GM18858 (cell line): Measurements from ENCODE around the gene SPG7.

ENCODE experiments used
- ATAC-seq: cut with Tn5 transposase; IDR thresholded peaks from one replicate; pipeline ENCODE4 v1.9.1; 2021; ENCODE audit not compliant: unreplicated experiment

Gene SPG7

GRCh38 chr16:89511374-89511773 is 3.2 kb downstream of the SPG7 start:
- no peak for ATAC-seq

DNA sequence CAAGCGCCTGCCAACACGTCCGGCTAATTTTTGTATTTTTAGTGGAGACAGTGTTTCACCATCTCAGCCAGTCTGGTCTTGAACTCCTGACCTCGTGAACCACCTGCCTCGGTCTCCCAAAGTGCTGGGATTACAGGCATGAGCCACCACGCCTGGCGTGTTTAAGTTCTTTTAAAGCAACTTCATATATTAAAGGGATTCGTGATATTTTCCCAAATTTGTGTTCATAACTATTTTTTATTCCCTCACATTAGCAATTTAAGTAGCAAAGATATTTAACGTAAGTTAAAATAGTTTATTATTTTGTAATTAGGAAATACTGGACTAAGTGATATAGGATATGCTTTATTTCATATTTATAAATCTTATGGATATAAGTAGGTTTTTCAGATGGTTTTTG is 4.2 kb downstream of the SPG7 start:
- ATAC-seq = no peak

- ATAC-seq = no peak
Measured at GRCh38 chr16:89517128-89517527, 8.9 kb downstream of the SPG7 start.

DNA sequence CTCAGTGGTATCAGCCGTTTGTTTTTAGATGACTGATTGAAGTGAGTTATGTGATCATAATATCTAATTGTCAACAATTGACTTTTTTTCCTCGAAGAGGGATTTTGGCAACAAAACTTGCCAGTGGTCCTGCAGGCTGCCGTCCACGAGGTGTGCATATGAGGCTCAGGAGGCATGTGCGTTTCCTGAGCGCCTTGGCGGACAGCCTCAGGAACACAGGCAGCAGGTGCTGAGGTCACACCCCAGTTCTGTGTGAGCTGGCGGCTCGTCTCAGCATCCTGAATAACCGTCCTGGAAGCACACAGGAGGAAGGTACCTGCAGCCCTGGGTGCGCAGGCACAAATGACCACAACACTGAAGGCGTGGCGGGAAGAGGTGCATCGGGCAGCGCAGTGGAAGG is 11.7 kb downstream of the SPG7 start:
- ATAC-seq = no peak

- ATAC-seq = no peak
Measured at GRCh38 chr16:89522287-89522686, 14.1 kb downstream of the SPG7 start.

- no peak for ATAC-seq
Measured at GRCh38 chr16:89523680-89524344, 15.6 kb downstream of the SPG7 start.

- no peak for ATAC-seq
Measured at GRCh38 chr16:89525146-89525913, 17.1 kb downstream of the SPG7 start.

- no peak for ATAC-seq
Measured at GRCh38 chr16:89529097-89529496, 20.9 kb downstream of the SPG7 start.

GRCh38 chr16:89530401-89531381 is 22.5 kb downstream of the SPG7 start:
- ATAC-seq = no peak

DNA sequence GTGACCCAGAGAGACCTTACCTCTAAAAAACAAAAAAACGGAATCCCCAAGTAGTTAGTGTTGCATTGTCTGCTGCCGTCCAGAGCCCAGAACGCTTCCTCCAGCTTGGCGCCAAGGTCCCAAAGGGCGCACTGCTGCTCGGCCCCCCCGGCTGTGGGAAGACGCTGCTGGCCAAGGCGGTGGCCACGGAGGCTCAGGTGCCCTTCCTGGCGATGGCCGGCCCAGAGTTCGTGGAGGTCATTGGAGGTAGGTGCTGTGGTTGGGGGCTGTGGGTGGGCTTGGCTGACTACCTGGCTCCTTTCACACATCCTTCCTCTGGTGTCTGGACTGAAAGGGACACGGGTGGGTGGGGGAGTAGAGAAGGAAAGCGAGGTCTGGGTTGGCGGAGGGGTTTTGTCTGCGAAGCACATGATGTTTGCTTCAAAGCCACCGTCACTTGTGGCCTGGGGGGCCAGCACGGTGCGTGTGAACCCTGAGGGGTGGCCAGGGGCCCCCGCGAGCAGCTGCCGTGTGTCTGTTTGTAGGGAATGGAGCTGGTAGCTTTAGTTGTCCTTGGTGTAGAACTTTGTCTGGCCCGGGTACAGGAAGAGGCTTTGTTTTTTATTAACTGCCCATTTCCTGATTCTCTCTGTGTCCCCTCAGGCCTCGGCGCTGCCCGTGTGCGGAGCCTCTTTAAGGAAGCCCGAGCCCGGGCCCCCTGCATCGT is 23.8 kb downstream of the SPG7 start:
- ATAC-seq = no peak

DNA sequence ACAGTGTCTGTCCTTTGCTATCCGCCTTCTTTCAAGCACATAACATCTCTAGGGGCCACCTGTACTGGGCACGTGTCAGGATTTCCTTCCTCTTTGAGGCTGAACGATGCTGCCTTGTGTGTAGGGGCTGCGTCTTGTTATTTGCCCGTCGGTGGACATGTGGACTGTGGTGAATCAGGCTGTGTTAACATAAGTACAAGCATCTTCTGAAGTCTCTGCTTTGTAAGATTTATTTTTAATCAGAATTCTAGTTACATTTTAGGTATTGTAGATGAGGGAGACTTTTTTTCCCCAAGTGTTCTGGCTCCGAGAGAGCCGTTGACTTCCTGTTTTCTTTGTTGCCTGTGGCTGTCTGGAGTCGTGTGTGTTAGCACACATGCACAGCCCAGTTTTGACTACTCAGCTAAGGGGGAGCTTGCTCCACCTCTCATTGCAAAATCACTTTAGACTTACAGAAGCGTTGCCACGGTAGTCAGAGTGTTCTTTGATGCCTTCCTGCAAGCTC is 26.1 kb downstream of the SPG7 start:
- no peak for ATAC-seq

DNA sequence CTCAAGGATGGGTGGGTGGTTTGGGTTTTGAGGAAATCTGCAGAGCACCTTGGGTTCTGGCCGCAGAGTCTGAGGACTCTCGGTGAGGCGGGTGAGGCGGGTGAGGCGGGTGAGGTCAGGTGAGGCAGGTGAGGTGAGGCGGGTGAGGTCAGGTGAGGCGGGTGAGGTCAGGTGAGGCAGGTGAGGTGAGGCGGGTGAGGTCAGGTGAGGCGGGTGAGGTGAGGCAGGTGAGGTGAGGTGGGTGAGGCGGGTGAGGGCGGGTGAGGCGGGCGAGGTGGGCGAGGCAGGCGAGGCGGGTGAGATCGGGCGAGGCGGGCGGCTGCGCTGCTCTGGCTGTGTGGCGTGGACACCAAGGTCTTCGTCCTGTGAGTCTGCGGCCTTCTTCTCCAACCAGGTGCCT is 28.2 kb downstream of the SPG7 start:
- no peak for ATAC-seq

- no peak for ATAC-seq
Measured at GRCh38 chr16:89536886-89537548, 28.8 kb downstream of the SPG7 start.

GRCh38 chr16:89537549-89537925 is 29.3 kb downstream of the SPG7 start:
- ATAC-seq = no peak

DNA sequence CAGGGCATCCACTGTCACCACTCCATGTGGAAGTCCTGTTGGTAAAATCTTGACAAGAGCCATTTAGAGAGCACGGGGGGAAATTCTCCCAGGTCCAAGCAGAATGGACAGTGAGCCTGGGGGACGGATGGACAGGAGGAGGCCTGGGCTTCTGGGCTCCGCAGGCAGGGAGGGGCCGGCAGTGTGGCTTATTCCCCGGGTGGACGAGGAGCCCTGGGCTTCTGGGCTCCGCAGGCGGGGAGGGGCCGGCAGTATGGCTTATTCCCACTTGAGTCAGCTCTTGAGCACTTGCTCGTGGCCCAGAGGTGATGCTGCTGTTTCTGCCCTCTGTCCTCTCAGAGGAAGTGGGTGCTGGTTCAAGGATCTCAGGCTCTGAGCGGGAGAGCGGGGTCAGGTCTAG is 30.1 kb downstream of the SPG7 start:
- ATAC-seq = no peak

DNA sequence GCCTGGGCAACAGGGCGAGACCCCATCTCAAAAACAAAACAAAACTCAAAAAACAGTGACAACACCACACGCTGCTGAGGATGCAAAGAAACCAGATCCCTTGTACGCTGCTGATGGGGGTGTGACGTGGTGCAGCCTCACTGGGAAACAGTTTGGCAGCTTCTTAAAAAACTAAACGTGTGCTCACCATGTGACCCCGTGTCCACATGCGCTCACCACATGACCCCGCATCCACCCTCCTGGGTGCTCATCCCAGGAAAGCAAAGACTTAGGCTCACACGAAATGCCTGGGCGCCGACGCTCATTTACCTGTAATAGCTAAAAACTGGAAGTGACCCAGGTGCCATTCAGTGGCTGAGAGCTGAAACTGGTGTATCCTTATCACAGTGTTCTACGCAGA is 32.4 kb downstream of the SPG7 start:
- ATAC-seq = no peak

GRCh38 chr16:89541792-89542191 is 33.6 kb downstream of the SPG7 start:
- no peak for ATAC-seq

DNA sequence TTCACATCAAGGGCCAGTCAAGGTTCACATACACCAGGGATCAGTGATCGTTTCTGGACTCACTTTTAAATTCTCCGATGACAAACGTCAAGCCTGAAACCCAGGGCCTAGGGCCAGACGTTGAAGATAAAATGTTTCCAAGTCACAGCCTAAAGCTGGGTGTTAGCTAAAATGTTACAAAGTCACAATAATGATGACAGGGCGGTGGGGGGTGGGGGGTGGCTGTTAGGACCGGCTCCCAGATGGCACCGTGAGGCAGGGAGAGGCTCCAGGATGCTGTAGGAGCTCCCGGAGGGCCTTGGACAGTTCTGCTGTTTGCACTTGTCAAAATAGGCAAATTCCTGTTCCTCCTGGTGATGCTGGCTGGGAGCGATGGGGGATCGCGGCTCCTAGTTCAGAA is 35.9 kb downstream of the SPG7 start:
- no peak for ATAC-seq

DNA sequence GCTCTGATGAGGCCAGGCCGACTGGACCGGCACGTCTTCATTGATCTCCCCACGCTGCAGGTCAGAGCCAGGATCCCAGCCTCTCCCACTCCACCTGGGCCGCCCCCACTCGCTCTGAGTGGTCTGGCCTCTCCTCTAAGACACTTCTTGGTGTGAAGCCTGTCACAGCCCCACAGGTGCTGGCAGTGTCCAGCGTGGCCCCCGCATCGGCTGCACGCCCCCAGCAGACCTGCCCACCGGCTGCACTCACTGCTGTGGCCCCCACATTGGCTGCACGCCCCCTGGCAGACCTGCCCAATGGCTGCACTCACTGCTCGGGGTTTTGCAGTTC is 36.5 kb downstream of the SPG7 start:
- ATAC-seq = no peak

- no peak for ATAC-seq
Measured at GRCh38 chr16:89545044-89545830, 37.0 kb downstream of the SPG7 start.
